Neural crest cell (in vitro differentiated cells): ENCODE measurements around the gene CKMT2. TPM values are rescaled to one million over a fixed set of nuclear protein-coding genes. Genes with fewer than 3 reads are reported as not detected.
"Not testable (repeated sequence)": the region's sequence is repeated elsewhere in the genome, so short reads cannot be mapped to it uniquely, and the experiment has no call there.

Source experiments
- DNase-seq: peaks from one replicate; pipeline ENCODE4 v3.0.0; 2021; ENCODE audit warnings: low read depth, mixed read lengths, low spot score
- H3K27ac Mint-ChIP-seq: one replicate; pipeline ENCODE4 v1.8.0; 2021; ENCODE audit warnings: mild to moderate bottlenecking, mixed read lengths; ENCODE audit not compliant: unreplicated experiment
- H3K27me3 Mint-ChIP-seq: 2 replicates; pipeline ENCODE4 v1.8.0; 2021; ENCODE audit warnings: low read depth, mild to moderate bottlenecking, mixed read lengths
- H3K36me3 Mint-ChIP-seq: 2 replicates; pipeline ENCODE4 v1.8.0; 2021; ENCODE audit warnings: low read depth, mild to moderate bottlenecking, mixed read lengths
- H3K4me1 Mint-ChIP-seq: 2 replicates; pipeline ENCODE4 v1.8.0; 2021; ENCODE audit warnings: mixed read lengths
- H3K4me3 Mint-ChIP-seq: one replicate; pipeline ENCODE4 v1.8.0; 2021; ENCODE audit warnings: mild to moderate bottlenecking, mixed read lengths
- H3K9me3 Mint-ChIP-seq: 2 replicates; pipeline ENCODE4 v1.8.0; 2021; ENCODE audit warnings: mixed read lengths
- total RNA-seq: library from RNA; stranded (reverse); gene quantifications from 2 replicates; pipeline ENCODE4 v1.2.1, GENCODE V29; 2021
- TF ChIP-seq, protein P1 (sequence below): fragments of 200-600 bp; sonication (generic); conservative IDR thresholded peaks from 2 replicates; pipeline ENCODE4 v1.5.0; 2021; ENCODE audit warnings: antibody characterized with exemption, mild to moderate bottlenecking

Gene CKMT2
- total RNA-seq, 1 donor from 2014 or later: not detected

DNA sequence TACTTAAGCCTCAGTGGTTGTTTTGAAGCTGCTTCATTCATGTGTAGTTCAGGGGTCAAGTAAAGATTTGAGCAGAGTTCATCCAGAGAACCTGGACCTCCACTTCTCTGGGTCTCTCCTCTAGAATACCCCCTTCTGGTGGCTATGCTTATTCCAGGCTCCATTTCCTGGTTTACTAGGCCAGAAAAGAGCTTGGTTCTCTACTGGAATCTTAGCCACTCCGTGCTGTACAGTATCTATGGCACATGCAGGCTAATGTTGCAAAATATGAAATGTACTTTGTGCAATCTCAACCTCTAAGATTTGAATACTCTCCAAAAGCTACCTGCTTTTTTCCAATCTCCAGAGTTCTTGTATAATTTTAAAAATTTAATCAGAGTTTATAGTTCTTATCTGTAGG lies 50.9 kb downstream of the CKMT2 start:
- TF ChIP-seq, protein P1, sequence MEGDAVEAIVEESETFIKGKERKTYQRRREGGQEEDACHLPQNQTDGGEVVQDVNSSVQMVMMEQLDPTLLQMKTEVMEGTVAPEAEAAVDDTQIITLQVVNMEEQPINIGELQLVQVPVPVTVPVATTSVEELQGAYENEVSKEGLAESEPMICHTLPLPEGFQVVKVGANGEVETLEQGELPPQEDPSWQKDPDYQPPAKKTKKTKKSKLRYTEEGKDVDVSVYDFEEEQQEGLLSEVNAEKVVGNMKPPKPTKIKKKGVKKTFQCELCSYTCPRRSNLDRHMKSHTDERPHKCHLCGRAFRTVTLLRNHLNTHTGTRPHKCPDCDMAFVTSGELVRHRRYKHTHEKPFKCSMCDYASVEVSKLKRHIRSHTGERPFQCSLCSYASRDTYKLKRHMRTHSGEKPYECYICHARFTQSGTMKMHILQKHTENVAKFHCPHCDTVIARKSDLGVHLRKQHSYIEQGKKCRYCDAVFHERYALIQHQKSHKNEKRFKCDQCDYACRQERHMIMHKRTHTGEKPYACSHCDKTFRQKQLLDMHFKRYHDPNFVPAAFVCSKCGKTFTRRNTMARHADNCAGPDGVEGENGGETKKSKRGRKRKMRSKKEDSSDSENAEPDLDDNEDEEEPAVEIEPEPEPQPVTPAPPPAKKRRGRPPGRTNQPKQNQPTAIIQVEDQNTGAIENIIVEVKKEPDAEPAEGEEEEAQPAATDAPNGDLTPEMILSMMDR: no peak
- no peak overlapping the region for H3K4me3 Mint-ChIP-seq
- peaks cover 3% of the 10 kb centered on the region for H3K9me3 Mint-ChIP-seq
- DNase-seq: no peak
- peaks cover 23% of the 10 kb centered on the region for H3K36me3 Mint-ChIP-seq
- no peaks in the 10 kb centered on the region for H3K27me3 Mint-ChIP-seq
- no peaks in the 10 kb centered on the region for H3K4me1 Mint-ChIP-seq
- no peak overlapping the region for H3K27ac Mint-ChIP-seq

DNA sequence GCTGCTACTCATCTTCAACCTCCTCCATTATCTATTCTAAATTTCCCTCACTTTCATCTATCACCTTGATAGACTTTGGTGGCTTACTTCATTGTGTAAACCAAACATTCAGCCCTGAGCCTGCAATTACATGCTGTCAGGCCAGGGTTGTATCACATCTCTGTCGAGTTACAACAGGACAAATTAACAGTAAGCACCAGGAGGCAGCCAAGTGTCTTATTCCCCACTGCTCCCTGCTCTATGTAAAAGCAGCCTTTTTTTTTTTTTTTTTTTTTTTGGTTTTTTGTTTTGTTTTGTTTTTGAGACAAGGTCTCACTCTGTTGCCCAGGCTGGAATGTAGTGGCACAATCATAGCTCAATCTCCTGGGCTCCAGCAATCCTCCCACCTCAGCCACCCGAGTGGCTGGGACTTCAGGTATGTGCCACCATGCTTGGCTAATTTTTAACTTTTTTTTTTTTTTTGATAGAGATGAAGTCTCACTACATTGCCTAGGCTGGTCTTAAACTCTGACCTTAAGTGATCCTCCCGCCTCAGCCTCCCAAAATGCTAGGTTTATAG lies 53.0 kb downstream of the CKMT2 start:
- Mint-ChIP-seq H3K36me3 (peaks cover 31% of the 10 kb centered on the region), H3K27ac (no peak overlapping the region), H3K9me3 (peaks cover 11% of the 10 kb centered on the region), H3K27me3 (no peaks in the 10 kb centered on the region), H3K4me1 (peaks cover 12% of the 10 kb centered on the region), H3K4me3 (no peak overlapping the region)
- TF ChIP-seq, protein P1: no peak
- DNase-seq: no peak

DNA sequence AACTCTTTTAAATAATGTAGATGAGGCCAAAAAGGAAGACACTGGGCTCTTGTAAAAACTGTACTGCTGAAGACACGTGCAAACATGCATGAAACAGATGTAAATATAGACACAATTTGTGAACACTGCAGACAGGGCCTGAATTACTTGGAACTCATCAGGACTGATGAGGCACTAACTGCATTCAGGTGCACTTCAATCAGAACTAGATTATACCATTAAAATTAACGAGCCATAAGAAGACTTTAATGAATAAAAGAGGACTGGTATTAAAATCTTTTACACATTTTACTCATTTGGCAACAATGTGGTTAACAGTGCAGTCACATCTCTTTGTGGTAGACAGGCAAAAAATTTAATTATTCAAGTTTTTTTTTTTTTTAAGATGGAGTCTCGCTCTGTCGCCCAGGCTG lies 54.9 kb downstream of the CKMT2 start:
- TF ChIP-seq, protein P1: no peak
- Mint-ChIP-seq H3K4me1 (peaks cover 12% of the 10 kb centered on the region), H3K27ac (no peak overlapping the region), H3K9me3 (peaks cover 21% of the 10 kb centered on the region), H3K27me3 (no peaks in the 10 kb centered on the region), H3K4me3 (no peak overlapping the region), H3K36me3 (peaks cover 43% of the 10 kb centered on the region)
- no peak for DNase-seq

DNA sequence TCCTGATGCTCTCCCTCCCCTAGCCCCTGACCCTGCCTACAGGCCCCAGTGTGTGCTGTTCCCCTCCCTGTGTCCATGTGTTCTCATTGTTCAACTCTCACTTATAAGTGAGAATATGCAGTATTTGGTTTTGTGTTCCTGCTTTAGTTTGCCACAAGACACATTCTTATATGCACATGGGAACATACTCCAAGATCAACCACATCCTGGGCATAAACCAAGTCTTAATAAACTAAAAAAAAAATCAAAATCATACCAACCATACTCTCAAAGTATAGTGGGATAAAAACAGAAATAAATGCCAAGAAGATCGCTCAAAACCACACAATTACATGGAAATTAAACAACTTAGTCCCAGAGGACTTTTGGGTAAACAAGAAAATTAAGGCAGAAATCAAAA lies 57.0 kb downstream of the CKMT2 start:
- TF ChIP-seq, protein P1: no peak
- no peak for DNase-seq
- Mint-ChIP-seq H3K4me3 (no peak overlapping the region), H3K36me3 (peaks cover 47% of the 10 kb centered on the region), H3K9me3 (peaks cover 27% of the 10 kb centered on the region), H3K27me3 (no peaks in the 10 kb centered on the region), H3K27ac (no peak overlapping the region), H3K4me1 (peaks cover 12% of the 10 kb centered on the region)

DNA sequence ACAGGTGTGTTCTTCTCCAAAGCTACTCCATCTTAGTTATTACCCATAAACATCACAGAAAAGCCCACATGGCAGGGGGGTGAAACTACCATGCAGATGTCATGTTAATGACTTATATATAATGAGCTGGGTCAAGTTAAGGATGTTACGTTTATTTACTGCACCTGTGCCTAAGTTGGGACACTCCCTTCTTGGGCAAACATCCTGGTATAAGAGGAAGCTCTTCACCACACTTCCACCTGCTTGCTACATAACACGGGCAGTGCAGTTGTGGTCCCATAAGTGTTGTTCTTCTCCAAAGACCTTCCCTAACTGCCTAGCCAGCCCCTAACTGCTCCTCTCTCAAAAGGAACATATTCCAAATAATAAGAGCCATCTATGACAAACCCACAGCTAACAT lies 59.0 kb downstream of the CKMT2 start:
- peaks cover 27% of the 10 kb centered on the region for H3K9me3 Mint-ChIP-seq
- no peak for DNase-seq
- no peak overlapping the region for H3K27ac Mint-ChIP-seq
- peaks cover 12% of the 10 kb centered on the region for H3K4me1 Mint-ChIP-seq
- H3K36me3 Mint-ChIP-seq: peaks cover 49% of the 10 kb centered on the region
- H3K4me3 Mint-ChIP-seq: no peak overlapping the region
- no peaks in the 10 kb centered on the region for H3K27me3 Mint-ChIP-seq
- TF ChIP-seq, protein P1: no peak

DNA sequence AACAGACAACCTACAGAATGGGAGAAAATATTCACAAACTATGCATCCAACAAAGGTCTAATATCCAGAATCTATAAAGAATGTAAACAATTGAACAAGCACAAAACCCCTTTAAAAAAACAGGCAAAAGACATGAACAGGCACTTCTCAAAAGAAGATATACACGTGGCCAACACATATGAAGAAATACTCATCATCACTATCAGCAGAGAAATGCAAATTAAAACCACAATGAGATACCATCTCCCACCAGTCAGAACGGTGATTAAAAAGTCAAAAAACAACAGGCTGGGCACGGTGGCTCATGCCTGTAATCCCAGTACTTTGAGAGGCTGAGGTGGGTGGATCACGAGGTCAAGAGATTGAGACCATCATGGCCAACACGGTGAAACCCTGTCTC lies 60.9 kb downstream of the CKMT2 start:
- Mint-ChIP-seq H3K36me3 (peaks cover 47% of the 10 kb centered on the region), H3K9me3 (peaks cover 27% of the 10 kb centered on the region), H3K4me1 (peaks cover 18% of the 10 kb centered on the region)
- not testable (repeated sequence) for H3K27me3 Mint-ChIP-seq, DNase-seq, H3K27ac Mint-ChIP-seq, H3K4me3 Mint-ChIP-seq
